KMS-11 (cell line): Measurements from ENCODE around the gene TRIM24.

Experiments
- H2AFZ ChIP-seq: fragments of 200-600 bp; sonication (generic); 2 replicates; pipeline ENCODE4 v1.6.1; 2016; ENCODE audit warnings: antibody characterized with exemption, mixed run types, low read depth
- H3K27ac ChIP-seq: fragments of 200-600 bp; sonication (generic); 2 replicates; pipeline ENCODE4 v1.6.1; 2016; ENCODE audit warnings: mild to moderate bottlenecking, mixed run types
- H3K27me3 ChIP-seq: fragments of 200-600 bp; sonication (generic); 2 replicates; pipeline ENCODE4 v1.6.1; 2017; ENCODE audit warnings: mild to moderate bottlenecking, low read depth, mixed run types, moderate library complexity; ENCODE audit not compliant: insufficient read depth
- H3K36me3 ChIP-seq: fragments of 200-600 bp; sonication (generic); 2 replicates; pipeline ENCODE4 v1.6.1; 2017; ENCODE audit warnings: mild to moderate bottlenecking, mixed run types; ENCODE audit not compliant: insufficient read depth
- H3K4me1 ChIP-seq: fragments of 200-600 bp; sonication (generic); 2 replicates; pipeline ENCODE4 v1.6.1; 2016; ENCODE audit warnings: mild to moderate bottlenecking, low read depth, mixed run types; ENCODE audit not compliant: poor library complexity, severe bottlenecking
- H3K4me2 ChIP-seq: fragments of 200-600 bp; sonication (generic); 2 replicates; pipeline ENCODE4 v1.7.0; 2016; ENCODE audit warnings: mild to moderate bottlenecking, mixed run types
- H3K4me3 ChIP-seq: fragments of 200-600 bp; sonication (generic); IDR thresholded peaks from 2 replicates; pipeline ENCODE4 v1.6.1; 2017; ENCODE audit warnings: low read depth, low read length, mixed read lengths; ENCODE audit not compliant: insufficient read depth
- H3K79me2 ChIP-seq: fragments of 200-600 bp; sonication (generic); 2 replicates; pipeline ENCODE4 v1.6.1; 2016; ENCODE audit warnings: low read depth, mixed run types; ENCODE audit not compliant: insufficient read depth
- H3K9ac ChIP-seq: fragments of 200-600 bp; sonication (generic); 2 replicates; pipeline ENCODE4 v1.6.1; 2016; ENCODE audit warnings: mild to moderate bottlenecking, mixed run types
- H4K20me1 ChIP-seq: fragments of 200-600 bp; sonication (generic); 2 replicates; pipeline ENCODE4 v1.6.1; 2016; ENCODE audit warnings: mild to moderate bottlenecking, mixed run types; ENCODE audit not compliant: insufficient read depth
- TF ChIP-seq, protein P1 (sequence below): fragments of 200-600 bp; sonication (generic); conservative IDR thresholded peaks from 2 replicates; pipeline ENCODE4 v1.6.1; 2017; ENCODE audit warnings: low read depth, mild to moderate bottlenecking, antibody characterized with exemption, low read length, moderate library complexity, mixed read lengths

The TRIM24 gene

DNA sequence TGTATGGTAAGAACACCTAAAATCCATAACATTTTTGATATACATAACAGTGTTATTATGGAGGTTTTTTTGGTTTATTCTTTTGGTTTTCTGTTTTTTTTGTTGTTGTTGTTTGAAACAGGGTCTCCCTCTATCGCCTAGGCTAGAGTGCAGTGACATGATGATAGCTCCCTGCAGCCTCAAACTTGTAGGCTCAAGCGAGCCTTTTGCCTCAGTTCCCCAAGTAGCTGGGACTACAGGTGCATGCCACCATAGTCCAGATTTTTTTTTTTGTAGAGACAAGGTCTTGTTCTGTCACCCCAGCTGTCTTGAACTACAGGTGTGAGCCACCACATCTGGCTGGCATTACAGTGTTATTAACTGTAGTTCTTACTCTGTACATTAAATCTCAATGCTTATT, 83.7 kb downstream of the TRIM24 start:
- Histone ChIP-seq H3K4me3 (no peak overlapping the region), H3K36me3 (peaks cover 9% of the 10 kb centered on the region; the same call in 1 of the 2 replicates), H3K4me1 (no peaks in the 10 kb centered on the region), H3K27ac (no peak overlapping the region), H2AFZ (no peak overlapping the region), H3K27me3 (no peaks in the 10 kb centered on the region), H3K9ac (no peak overlapping the region), H3K79me2 (peaks cover 4% of the 10 kb centered on the region; the same call in 1 of the 2 replicates), H3K4me2 (no peak overlapping the region), H4K20me1 (no peaks in the 10 kb centered on the region)
- TF ChIP-seq, protein P1, sequence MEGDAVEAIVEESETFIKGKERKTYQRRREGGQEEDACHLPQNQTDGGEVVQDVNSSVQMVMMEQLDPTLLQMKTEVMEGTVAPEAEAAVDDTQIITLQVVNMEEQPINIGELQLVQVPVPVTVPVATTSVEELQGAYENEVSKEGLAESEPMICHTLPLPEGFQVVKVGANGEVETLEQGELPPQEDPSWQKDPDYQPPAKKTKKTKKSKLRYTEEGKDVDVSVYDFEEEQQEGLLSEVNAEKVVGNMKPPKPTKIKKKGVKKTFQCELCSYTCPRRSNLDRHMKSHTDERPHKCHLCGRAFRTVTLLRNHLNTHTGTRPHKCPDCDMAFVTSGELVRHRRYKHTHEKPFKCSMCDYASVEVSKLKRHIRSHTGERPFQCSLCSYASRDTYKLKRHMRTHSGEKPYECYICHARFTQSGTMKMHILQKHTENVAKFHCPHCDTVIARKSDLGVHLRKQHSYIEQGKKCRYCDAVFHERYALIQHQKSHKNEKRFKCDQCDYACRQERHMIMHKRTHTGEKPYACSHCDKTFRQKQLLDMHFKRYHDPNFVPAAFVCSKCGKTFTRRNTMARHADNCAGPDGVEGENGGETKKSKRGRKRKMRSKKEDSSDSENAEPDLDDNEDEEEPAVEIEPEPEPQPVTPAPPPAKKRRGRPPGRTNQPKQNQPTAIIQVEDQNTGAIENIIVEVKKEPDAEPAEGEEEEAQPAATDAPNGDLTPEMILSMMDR = no peak

DNA sequence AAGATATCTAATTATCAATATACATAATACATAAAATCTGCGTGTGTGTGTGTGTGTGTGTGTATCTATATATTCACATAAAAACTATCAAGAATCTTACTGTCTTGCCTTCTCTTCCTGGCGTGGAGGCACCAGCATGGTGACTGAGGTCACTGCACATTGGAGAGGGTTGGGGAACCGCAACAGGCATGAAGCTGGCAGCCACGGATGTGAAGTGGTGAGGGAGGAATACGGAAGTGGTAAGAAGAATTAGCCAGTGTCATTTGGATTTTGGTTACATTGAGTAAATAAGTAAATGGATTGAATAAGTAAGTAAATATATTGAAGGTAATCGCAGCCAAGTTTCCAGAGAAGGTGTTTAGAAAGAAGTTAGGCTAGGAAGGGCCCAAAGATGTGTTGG, 85.1 kb downstream of the TRIM24 start:
- Histone ChIP-seq H3K9ac (no peak overlapping the region), H3K4me3 (no peak overlapping the region), H2AFZ (no peak overlapping the region), H4K20me1 (no peaks in the 10 kb centered on the region), H3K27ac (no peak overlapping the region), H3K4me1 (no peaks in the 10 kb centered on the region), H3K36me3 (peaks cover 9% of the 10 kb centered on the region; the same call in 1 of the 2 replicates), H3K27me3 (no peaks in the 10 kb centered on the region), H3K79me2 (peaks cover 4% of the 10 kb centered on the region; the same call in 1 of the 2 replicates), H3K4me2 (no peak overlapping the region)
- TF ChIP-seq, protein P1 = no peak

DNA sequence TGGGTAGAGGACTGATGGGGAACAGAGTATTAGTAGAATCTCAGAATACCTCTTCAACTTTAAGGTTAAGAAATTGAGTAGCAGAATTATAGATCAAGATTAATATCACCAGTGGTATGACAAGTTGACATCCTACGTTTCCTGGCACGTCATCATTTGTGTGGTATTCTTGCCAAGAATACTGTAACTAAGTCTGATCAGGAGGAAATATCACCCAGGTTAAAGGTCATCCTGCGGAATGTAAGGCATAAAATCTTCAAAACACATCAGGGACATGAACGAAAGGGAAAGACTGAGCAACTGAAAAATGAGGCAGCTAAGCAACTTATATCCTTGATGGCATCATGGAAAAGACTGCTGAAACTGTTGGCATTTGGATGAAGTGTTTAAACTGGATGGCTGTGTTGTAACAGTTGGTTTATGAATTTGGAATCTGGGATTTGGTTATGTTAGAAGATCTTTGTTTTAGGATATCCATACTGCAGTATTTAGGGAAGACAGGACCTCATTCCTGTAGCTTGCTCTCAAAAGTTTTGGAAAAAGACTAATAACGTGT, 86.1 kb downstream of the TRIM24 start:
- TF ChIP-seq, protein P1 = no peak
- no peak overlapping the region for H3K27ac ChIP-seq
- no peaks in the 10 kb centered on the region for H3K4me1 ChIP-seq
- no peaks in the 10 kb centered on the region for H3K27me3 ChIP-seq
- no peak overlapping the region for H2AFZ ChIP-seq
- no peak overlapping the region for H3K4me2 ChIP-seq
- no peak overlapping the region for H3K9ac ChIP-seq
- peaks cover 9% of the 10 kb centered on the region for H3K36me3 ChIP-seq
- H4K20me1 ChIP-seq = no peaks in the 10 kb centered on the region
- H3K79me2 ChIP-seq = peaks cover 4% of the 10 kb centered on the region; the same call in 1 of the 2 replicates
- no peak overlapping the region for H3K4me3 ChIP-seq

DNA sequence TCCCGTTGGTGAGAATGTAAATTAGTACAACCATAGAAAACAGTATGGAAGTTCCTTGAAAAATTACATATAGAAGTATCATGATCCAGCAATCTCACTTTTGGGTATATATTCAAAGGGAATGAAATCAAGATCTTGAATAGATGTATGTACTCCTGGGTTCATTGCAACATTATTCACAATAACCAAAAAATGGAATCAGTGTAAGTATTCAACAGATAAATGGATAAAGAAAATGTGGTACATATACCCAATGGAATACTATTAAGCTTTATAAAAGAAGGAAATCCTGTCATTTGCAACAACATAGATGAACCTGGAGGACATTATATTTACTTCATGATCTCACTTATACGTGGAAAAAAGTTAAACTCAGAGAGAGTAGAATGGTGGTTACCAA, 86.8 kb downstream of the TRIM24 start:
- no peak overlapping the region for H2AFZ ChIP-seq
- no peaks in the 10 kb centered on the region for H3K27me3 ChIP-seq
- H3K36me3 ChIP-seq = peaks cover 13% of the 10 kb centered on the region
- peaks cover 4% of the 10 kb centered on the region; the same call in 1 of the 2 replicates for H3K79me2 ChIP-seq
- H4K20me1 ChIP-seq = no peaks in the 10 kb centered on the region
- H3K27ac ChIP-seq = no peak overlapping the region
- H3K4me1 ChIP-seq = no peaks in the 10 kb centered on the region
- H3K9ac ChIP-seq = no peak overlapping the region
- H3K4me3 ChIP-seq = no peak overlapping the region
- TF ChIP-seq, protein P1 = no peak
- no peak overlapping the region for H3K4me2 ChIP-seq
